MCF 10A (cell line): ENCODE measurements around the gene JMJD6. TPM values are rescaled to one million over a fixed set of nuclear protein-coding genes. Genes with fewer than 3 reads are reported as not detected.

Source experiments
- BruUV-seq: library from RNA; stranded (reverse); fragments of 400-500 nt; replicated peaks from 2 replicates; lab custom pipeline; 2021; lab: Mats Ljungman, UMichigan
- CTCF ChIA-PET: fragments of 300-600 bp; sonication (Branson Sonifier 250); formaldehyde crosslinking; extraction: SDS; loops from one replicate; lab custom pipeline; 2021; ENCODE audit warnings: antibody characterized with exemption, inconsistent platforms; lab: Yijun Ruan, JAX
- POLR2A ChIA-PET: fragments of 300-600, 350-650 bp; sonication (Branson Sonifier 250); formaldehyde crosslinking; extraction: SDS; loops from one replicate; lab custom pipeline; 2020; ENCODE audit warnings: antibody characterized with exemption, inconsistent platforms; lab: Yijun Ruan, JAX
- DNase-seq: peaks from one replicate; pipeline ENCODE4 v3.0.0-alpha.2; 2018; ENCODE audit not compliant: unreplicated experiment
- H3K27ac Mint-ChIP-seq: one replicate; pipeline ENCODE4 v1.8.0; 2022; ENCODE audit warnings: mild to moderate bottlenecking, low read depth, mixed read lengths; ENCODE audit not compliant: unreplicated experiment
- H3K27me3 Mint-ChIP-seq: one replicate; pipeline ENCODE4 v1.8.0; 2022; ENCODE audit warnings: mixed read lengths; ENCODE audit not compliant: insufficient read depth, unreplicated experiment
- H3K36me3 Mint-ChIP-seq: one replicate; pipeline ENCODE4 v1.8.0; 2022; ENCODE audit warnings: mild to moderate bottlenecking, moderate library complexity, mixed read lengths; ENCODE audit not compliant: insufficient read depth, unreplicated experiment
- H3K4me1 Mint-ChIP-seq: one replicate; pipeline ENCODE4 v1.8.0; 2022; ENCODE audit warnings: mixed read lengths; ENCODE audit not compliant: insufficient read depth, unreplicated experiment
- H3K4me3 Mint-ChIP-seq: one replicate; pipeline ENCODE4 v1.8.0; 2022; ENCODE audit warnings: mild to moderate bottlenecking, moderate library complexity, mixed read lengths; ENCODE audit not compliant: unreplicated experiment
- H3K9me3 Mint-ChIP-seq: one replicate; pipeline ENCODE4 v1.8.0; 2022; ENCODE audit warnings: mixed read lengths; ENCODE audit not compliant: unreplicated experiment
- CTCF ChIP-seq: fragments of 200-600 bp; IDR thresholded peaks from one replicate; pipeline ENCODE4 v1.8.0; 2022; ENCODE audit warnings: antibody characterized with exemption, mild to moderate bottlenecking; ENCODE audit not compliant: unreplicated experiment
- intact Hi-C: fragments of 100-400 bp; cut with micrococcal nuclease; formaldehyde crosslinking; loops from 2 replicates; pipeline ENCODE4 v1.14.1; 2022
- total RNA-seq: library from RNA; stranded (reverse); gene quantifications from 2 replicates; pipeline ENCODE4 v1.2.3, GENCODE V29; 2022

The JMJD6 gene
- total RNA-seq, 1 experiment from 2014 or later: 29.4 TPM

- intact Hi-C loops: no loop called here
- ChIA-PET POLR2A (interaction anchor here (1.2 kb wide), 1 partner anchor 10 kb away, joined by 3 read pairs; no protein-coding TSS in a partner anchor), CTCF (interaction anchor here (1.2 kb wide), 1 partner anchor 175 kb away, joined by 3 read pairs; no protein-coding TSS in a partner anchor)
- H3K27me3 Mint-ChIP-seq: no peaks in the 10 kb centered on the region
- peaks cover under 1% of the 10 kb centered on the region for H3K4me1 Mint-ChIP-seq
- peaks cover 94% of the 10 kb centered on the region for H3K36me3 Mint-ChIP-seq
- no peak for TF ChIP-seq CTCF
- DNase-seq: no peak
- H3K27ac Mint-ChIP-seq: no peak overlapping the region
- BruUV-seq: no TSS peak
- H3K9me3 Mint-ChIP-seq: no peaks in the 10 kb centered on the region
- H3K4me3 Mint-ChIP-seq: no peak overlapping the region
These were observed 4.1 kb downstream of the JMJD6 start for GRCh38 chr17:76722279-76722678.

DNA sequence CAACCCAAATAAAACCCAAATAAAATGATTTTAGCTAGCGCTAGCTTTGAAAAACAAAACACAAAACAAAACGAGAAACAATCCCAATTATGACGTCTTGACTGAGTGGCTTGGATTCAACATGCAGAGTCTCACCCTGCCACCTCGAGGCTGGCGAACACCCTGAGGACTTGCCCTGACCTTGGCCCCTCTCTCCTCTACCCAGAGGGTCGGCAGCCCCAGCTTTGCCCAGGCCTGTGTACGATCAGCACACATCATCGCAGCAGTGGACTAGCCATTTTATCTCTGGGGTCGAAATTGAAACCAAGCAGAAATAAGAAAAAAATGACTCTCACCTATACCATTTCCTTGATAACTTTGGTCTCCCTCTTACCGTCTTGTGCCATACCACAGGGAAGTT lies 4.9 kb downstream of the JMJD6 start:
- POLR2A ChIA-PET: interaction anchor here (1.0 to 1.2 kb wide), 2 partner anchors 9 to 81 kb away, joined by 3 to 4 read pairs; no protein-coding TSS in a partner anchor
- no peak for TF ChIP-seq CTCF
- CTCF ChIA-PET: interaction anchor here (1.1 kb wide), 1 partner anchor 199 kb away, joined by 5 read pairs; no protein-coding TSS in a partner anchor
- Mint-ChIP-seq H3K27me3 (no peaks in the 10 kb centered on the region), H3K27ac (no peak overlapping the region), H3K9me3 (no peaks in the 10 kb centered on the region), H3K4me1 (peaks cover 8% of the 10 kb centered on the region), H3K36me3 (peaks cover 98% of the 10 kb centered on the region), H3K4me3 (no peak overlapping the region)
- BruUV-seq: no TSS peak
- no peak for DNase-seq
- intact Hi-C loops: no loop called here

DNA sequence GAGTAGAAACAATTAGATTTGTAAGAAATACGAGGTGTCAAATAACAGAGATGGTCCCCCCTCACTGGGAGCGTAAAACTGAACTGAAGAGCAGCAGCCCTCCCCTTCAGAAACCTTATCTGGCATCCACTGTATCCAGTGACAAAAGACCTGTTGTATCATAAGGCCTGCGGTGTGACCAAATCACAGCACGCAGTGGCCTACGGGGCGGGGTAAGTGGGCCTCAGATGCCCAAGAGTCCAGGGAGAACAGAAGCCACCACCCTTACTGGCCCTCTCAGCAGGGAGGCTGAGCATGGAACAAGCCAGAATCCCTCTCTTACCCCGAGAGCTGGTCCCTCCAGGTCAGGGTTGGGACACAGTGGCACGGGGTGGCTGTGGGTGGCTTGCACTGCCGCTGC lies 5.5 kb downstream of the JMJD6 start:
- POLR2A ChIA-PET: interaction anchor here (1.0 to 1.2 kb wide), 2 partner anchors 9 to 80 kb away, joined by 3 to 4 read pairs; no protein-coding TSS in a partner anchor
- CTCF ChIA-PET: interaction anchor here (0.6 to 1.1 kb wide), 2 partner anchors 198 to 354 kb away, joined by 3 to 5 read pairs; no protein-coding TSS in a partner anchor
- intact Hi-C loops: no loop called here
- Mint-ChIP-seq H3K36me3 (peaks cover 98% of the 10 kb centered on the region), H3K27me3 (no peaks in the 10 kb centered on the region), H3K4me3 (no peak overlapping the region), H3K9me3 (no peaks in the 10 kb centered on the region), H3K27ac (no peak overlapping the region), H3K4me1 (peaks cover 13% of the 10 kb centered on the region)
- TF ChIP-seq CTCF: no peak
- DNase-seq: no peak
- BruUV-seq: no TSS peak

DNA sequence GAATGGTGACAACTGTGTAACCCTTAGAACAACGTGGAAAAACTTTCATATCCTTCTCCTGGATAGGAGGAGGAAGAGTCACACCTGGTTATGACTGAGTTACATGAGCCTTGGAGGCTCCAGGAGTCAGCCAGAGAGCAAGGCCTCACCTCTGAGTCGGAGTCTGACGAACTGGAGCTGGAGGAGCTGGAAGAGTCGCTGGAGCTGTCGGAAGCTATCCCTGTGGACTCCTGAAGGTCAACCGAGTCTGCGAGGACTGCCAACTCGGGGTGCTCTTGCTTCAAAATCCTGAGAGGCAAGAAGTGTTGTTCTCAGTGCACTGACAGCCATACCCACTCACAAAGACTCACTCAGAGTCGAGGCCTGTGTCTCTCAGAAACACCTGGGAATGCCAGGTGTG lies 6.2 kb downstream of the JMJD6 start:
- no TSS peak for BruUV-seq
- intact Hi-C loops: no loop called here
- Mint-ChIP-seq H3K27me3 (no peaks in the 10 kb centered on the region), H3K9me3 (no peaks in the 10 kb centered on the region), H3K36me3 (peaks cover 98% of the 10 kb centered on the region), H3K4me3 (no peak overlapping the region), H3K27ac (no peak overlapping the region), H3K4me1 (peaks cover 13% of the 10 kb centered on the region)
- DNase-seq: no peak
- ChIA-PET POLR2A (no interaction called here), CTCF (interaction anchor here (1.1 kb wide), 1 partner anchor 198 kb away, joined by 3 read pairs; no protein-coding TSS in a partner anchor)
- no peak for TF ChIP-seq CTCF
